H1 (cell line): ENCODE results near the gene POPDC3. TPM values are rescaled to one million over a fixed set of nuclear protein-coding genes. Genes with fewer than 3 reads are reported as not detected.
A peak's percentile ranks its signal among the peaks of the same experiment; 100 is the strongest.

Experiments
- CTCF ChIA-PET: fragments of 300-600 bp; sonication (Branson Sonifier 250); formaldehyde crosslinking; loops from one replicate; lab custom pipeline; 2021; ENCODE audit not compliant: partially characterized antibody; lab: Charles Lee
- POLR2A ChIA-PET: fragments of 300-600 bp; sonication (Branson Sonifier 250); formaldehyde crosslinking; loops from one replicate; lab custom pipeline; 2021; ENCODE audit warnings: inconsistent platforms; ENCODE audit not compliant: partially characterized antibody; lab: Charles Lee
- DNase-seq, 2 experiments: peaks; one replicate each; pipeline versions ENCODE4 v3.0.0 to v3.0.0-alpha.2; 2010 to 2022; ENCODE audit warnings: low spot score in 2 of 2, low read depth in 1 of 2, mixed read lengths in 1 of 2
- FAIRE-seq: peaks from 2 replicates; lab custom pipeline; 2011; peaks lifted over from hg19 to GRCh38; lab: Jason Lieb, UNC
- H2AFZ ChIP-seq: 2 replicates; pipeline ENCODE4 v1.8.1; 2012; ENCODE audit warnings: low read length, inconsistent platforms
- H2AK5ac ChIP-seq: 2 replicates; pipeline ENCODE4 v1.6.1; 2013; ENCODE audit warnings: low read depth, low read length
- H2BK120ac ChIP-seq: replicated peaks from 2 replicates; pipeline ENCODE3; 2013; ENCODE audit warnings: low read depth, low read length, inconsistent platforms
- H2BK12ac ChIP-seq: 2 replicates; pipeline ENCODE4 v1.6.1; 2013; ENCODE audit warnings: low read depth, low read length
- H2BK15ac ChIP-seq: 2 replicates; pipeline ENCODE4 v1.6.1; 2013; ENCODE audit warnings: low read length
- H2BK20ac ChIP-seq: 2 replicates; pipeline ENCODE4 v1.6.1; 2013; ENCODE audit warnings: low read length
- H2BK5ac ChIP-seq: 2 replicates; pipeline ENCODE4 v1.6.1; 2013; ENCODE audit warnings: low read depth, low read length
- H3K14ac ChIP-seq: 2 replicates; pipeline ENCODE4 v1.6.1; 2013; ENCODE audit warnings: inconsistent platforms; ENCODE audit not compliant: insufficient read length
- H3K18ac ChIP-seq: 2 replicates; pipeline ENCODE4 v1.6.1; 2013; ENCODE audit warnings: low read length; ENCODE audit errors: extremely low read depth
- H3K23ac ChIP-seq: 2 replicates; pipeline ENCODE4 v1.6.1; 2013; ENCODE audit warnings: inconsistent platforms; ENCODE audit not compliant: insufficient read length
- H3K23me2 ChIP-seq: 2 replicates; pipeline ENCODE4 v1.6.1; 2013; ENCODE audit warnings: low read depth, low read length
- H3K27ac ChIP-seq: 2 replicates; pipeline ENCODE4 v1.6.1; 2011; ENCODE audit warnings: low read depth, low read length, inconsistent platforms
- H3K27me3 ChIP-seq, 4 experiments: replicated peaks in 1 of 4; 1 replicate in 1 of 4; 2 replicates in 3 of 4; pipeline versions ENCODE4 v1.6.1 to v1.8.1; 2011 to 2013; ENCODE audit warnings: low read length in 3 of 4, mild to moderate bottlenecking in 3 of 4, inconsistent platforms in 2 of 4, mixed read lengths in 2 of 4, moderate library complexity in 1 of 4; ENCODE audit not compliant: control insufficient read depth in 3 of 4, insufficient read depth in 3 of 4; ENCODE audit errors: extremely low read depth in 1 of 4
- H3K36me3 ChIP-seq, 4 experiments: 2 replicates each; pipeline versions ENCODE4 v1.6.1 to v1.8.1; 2011 to 2013; ENCODE audit warnings: mild to moderate bottlenecking in 4 of 4, low read length in 3 of 4, moderate library complexity in 2 of 4, control low read depth in 1 of 4, inconsistent platforms in 1 of 4; ENCODE audit not compliant: insufficient read depth in 4 of 4, control insufficient read depth in 2 of 4
- H3K4ac ChIP-seq: replicated peaks from 2 replicates; pipeline ENCODE3; 2013; ENCODE audit warnings: low read length, low read depth, mixed read lengths, inconsistent platforms; ENCODE audit not compliant: insufficient read length
- H3K4me1 ChIP-seq, 4 experiments: replicated peaks in 1 of 4; 1 replicate in 1 of 4; 2 replicates in 3 of 4; pipeline versions ENCODE4 v1.6.1 to v1.8.1; 2011 to 2013; ENCODE audit warnings: low read length in 3 of 4, inconsistent platforms in 2 of 4, mixed read lengths in 1 of 4; ENCODE audit not compliant: insufficient read depth in 4 of 4, control insufficient read depth in 3 of 4
- H3K4me2 ChIP-seq, 2 experiments: 2 replicates each; pipeline versions ENCODE4 v1.6.1 to v1.8.1; 2011 to 2013; ENCODE audit warnings: low read depth in 2 of 2, low read length in 2 of 2, control low read depth in 1 of 2, inconsistent platforms in 1 of 2, mild to moderate bottlenecking in 1 of 2; ENCODE audit not compliant: insufficient read depth in 1 of 2
- H3K4me3 ChIP-seq, 4 experiments: fragments of 200-600, 300-600 bp in 1 of 4; sonication (generic), shearing (Covaris generic), sonication (Bioruptor Twin) in 1 of 4; 2 replicates each; pipeline versions ENCODE4 v1.5.1 to v1.8.1; 2011 to 2016; ENCODE audit warnings: low read length in 4 of 4, low read depth in 3 of 4, control low read depth in 2 of 4, inconsistent platforms in 2 of 4, mild to moderate bottlenecking in 2 of 4, mixed read lengths in 1 of 4, moderate library complexity in 1 of 4; ENCODE audit not compliant: insufficient read depth in 2 of 4; ENCODE audit errors: extremely low read depth in 1 of 4
- H3K56ac ChIP-seq: replicated peaks from 2 replicates; pipeline ENCODE3; 2013; ENCODE audit warnings: low read depth, mild to moderate bottlenecking, mixed read lengths, low read length, inconsistent platforms; ENCODE audit not compliant: insufficient read length
- H3K79me1 ChIP-seq: 2 replicates; pipeline ENCODE4 v1.6.1; 2013; ENCODE audit warnings: low read depth, low read length, control low read depth
- H3K79me2 ChIP-seq, 2 experiments: 2 replicates each; pipeline versions ENCODE4 v1.6.1 to v1.8.1; 2012 to 2013; ENCODE audit warnings: low read length in 2 of 2, mild to moderate bottlenecking in 2 of 2, inconsistent platforms in 1 of 2; ENCODE audit not compliant: insufficient read depth in 2 of 2, control insufficient read depth in 1 of 2
- H3K9ac ChIP-seq, 4 experiments: replicated peaks in 1 of 4; 1 replicate in 1 of 4; 2 replicates in 3 of 4; pipeline versions ENCODE4 v1.6.1 to v1.8.1; 2011 to 2013; ENCODE audit warnings: low read depth in 3 of 4, low read length in 3 of 4, control low read depth in 2 of 4, mild to moderate bottlenecking in 2 of 4, moderate library complexity in 2 of 4, inconsistent platforms in 1 of 4; ENCODE audit errors: extremely low read depth in 1 of 4
- H3K9me3 ChIP-seq, 2 experiments: 2 replicates each; pipeline versions ENCODE4 v1.6.1 to v1.8.1; 2012 to 2013; ENCODE audit warnings: mild to moderate bottlenecking in 2 of 2, moderate library complexity in 2 of 2, control low read depth in 1 of 2, inconsistent platforms in 1 of 2, low read depth in 1 of 2, low read length in 1 of 2, mixed read lengths in 1 of 2; ENCODE audit not compliant: insufficient read depth in 2 of 2
- H4K20me1 ChIP-seq, 2 experiments: replicated peaks in 1 of 2; 2 replicates each; pipeline versions ENCODE3 to v1.8.1; 2011 to 2013; ENCODE audit warnings: inconsistent platforms in 2 of 2, low read length in 2 of 2, mild to moderate bottlenecking in 1 of 2; ENCODE audit not compliant: insufficient read depth in 2 of 2, control insufficient read depth in 1 of 2
- H4K5ac ChIP-seq: 2 replicates; pipeline ENCODE4 v1.6.1; 2013; ENCODE audit warnings: low read length, low read depth, mixed read lengths, inconsistent platforms; ENCODE audit not compliant: insufficient read length
- H4K8ac ChIP-seq: 2 replicates; pipeline ENCODE4 v1.8.0; 2013; ENCODE audit warnings: mild to moderate bottlenecking, moderate library complexity, low read length, inconsistent platforms; ENCODE audit not compliant: insufficient read depth; ENCODE audit errors: extremely low read depth
- H4K91ac ChIP-seq: replicated peaks from 2 replicates; pipeline ENCODE3; 2013; ENCODE audit warnings: low read length, mixed read lengths, inconsistent platforms; ENCODE audit not compliant: insufficient read length
- BACH1 ChIP-seq: IDR thresholded peaks from 2 replicates; pipeline ENCODE4 v1.6.1; 2012; ENCODE audit warnings: low read length, improper control_type of control experiment
- CTBP2 ChIP-seq: IDR thresholded peaks from 2 replicates; pipeline ENCODE4 v1.7.0; 2011; ENCODE audit warnings: borderline replicate concordance, mild to moderate bottlenecking, moderate library complexity, mixed read lengths, low read length; ENCODE audit not compliant: insufficient read depth, insufficient read length
- E2F6 ChIP-seq: IDR thresholded peaks from 2 replicates; pipeline ENCODE4 v1.6.1; 2012; ENCODE audit warnings: inconsistent platforms
- GTF2F1 ChIP-seq: IDR thresholded peaks from 2 replicates; pipeline ENCODE4 v1.6.1; 2012; ENCODE audit warnings: low read depth, low read length, improper control_type of control experiment, borderline replicate concordance
- KDM4A ChIP-seq: IDR thresholded peaks from one replicate; pipeline ENCODE4 v1.7.1; 2012; ENCODE audit warnings: low read depth, mild to moderate bottlenecking, moderate library complexity, low read length, inconsistent platforms; ENCODE audit not compliant: severe bottlenecking
- POLR2A ChIP-seq, 2 experiments: IDR thresholded peaks; 1 replicate in 1 of 2; 2 replicates in 1 of 2; pipeline ENCODE4 v1.6.1; 2011; ENCODE audit warnings: low read depth in 2 of 2, low read length in 2 of 2, mild to moderate bottlenecking in 2 of 2; ENCODE audit errors: control extremely low read depth in 1 of 2
- RAD21 ChIP-seq, 2 experiments: IDR thresholded peaks in 1 of 2; conservative IDR thresholded peaks in 1 of 2; 2 replicates each; pipeline ENCODE4 v1.6.1; 2011; ENCODE audit warnings: low read depth in 2 of 2, low read length in 2 of 2, improper control_type of control experiment in 1 of 2, inconsistent platforms in 1 of 2, mild to moderate bottlenecking in 1 of 2, moderate library complexity in 1 of 2
- RFX5 ChIP-seq: IDR thresholded peaks from 2 replicates; pipeline ENCODE4 v1.6.1; 2011; ENCODE audit warnings: low read depth, low read length, improper control_type of control experiment, borderline replicate concordance
- SP1 ChIP-seq: IDR thresholded peaks from 2 replicates; pipeline ENCODE4 v1.6.1; 2011; ENCODE audit warnings: low read depth, low read length
- TAF7 ChIP-seq: optimal IDR thresholded peaks from 2 replicates; pipeline ENCODE3; 2011; ENCODE audit warnings: low read depth, mild to moderate bottlenecking, inconsistent platforms, low read length, moderate library complexity, borderline replicate concordance
- TBP ChIP-seq: IDR thresholded peaks from 2 replicates; pipeline ENCODE4 v1.6.1; 2011; ENCODE audit warnings: low read depth, low read length, improper control_type of control experiment
- USF2 ChIP-seq: IDR thresholded peaks from 2 replicates; pipeline ENCODE4 v1.6.1; 2011; ENCODE audit warnings: low read length, improper control_type of control experiment
- WGBS, 2 experiments: shearing (Covaris generic) in 1 of 2; methylation state at CpG; one replicate each; pipeline versions ENCODE4 v1.1.6 to v1.1.7; 2013 to 2015; ENCODE audit warnings: low lambda C conversion rate in 2 of 2, mixed read lengths in 2 of 2, inconsistent platforms in 1 of 2, low coverage in 1 of 2, missing lambda C conversion rate in 1 of 2; ENCODE audit not compliant: insufficient replicate concordance in 2 of 2, insufficient coverage in 1 of 2, insufficient read length in 1 of 2; ENCODE audit errors: extremely low coverage in 1 of 2, missing lambda C conversion rate in 1 of 2; 5-methylcytosine and 5-hydroxymethylcytosine counted together
- polyA plus RNA-seq, 7 experiments: library from polyadenylated mRNA; depleted of rRNA in 3 of 7; stranded (reverse) in 5 of 7; unstranded in 2 of 7; fragments of >200 nt in 5 of 7; fragments of 200-250 nt in 2 of 7; gene quantifications; 1 replicate in 5 of 7; 2 replicates in 1 of 7; 4 replicates in 1 of 7; pipeline versions ENCODE4 v1.2.1 to v1.2.3, GENCODE V29; 2011 to 2013; ENCODE audit warnings: missing spikeins in 2 of 7, mixed read lengths in 2 of 7
- total RNA-seq: library from RNA; stranded (reverse); fragmentation: NEBNext Ultra II Directional; extraction: Animal tissue kit (Norgen Biotek cat#: 25700); gene quantifications from 2 replicates; pipeline ENCODE4 v1.2.1, GENCODE V29; 2021

Gene POPDC3
- total and polyA plus RNA-seq, 2 of the 8 experiments (the other 6 are each of a cell fraction or from before 2014, with no cell fraction given): 3.7 to 6.5 TPM

GRCh38 chr6:105211831-105212230 lies 32.0 kb upstream of the POPDC3 start:
- peak overlapping the region; percentile 71; the same call in 1 of the 2 replicates for H2AFZ ChIP-seq
- no peak overlapping the region for H4K5ac ChIP-seq
- no peaks in the 10 kb centered on the region for H3K23me2 ChIP-seq
- H2BK20ac ChIP-seq: no peak overlapping the region
- H3K18ac ChIP-seq: no peak overlapping the region
- CTCF ChIA-PET: no interaction called here
- no peak overlapping the region for H3K4me3 ChIP-seq
- no peak overlapping the region for H2BK120ac ChIP-seq
- no peak overlapping the region for H4K91ac ChIP-seq
- no peak overlapping the region for H3K9ac ChIP-seq
- no peak overlapping the region for H4K8ac ChIP-seq
- DNase-seq: no peak
- no peak overlapping the region for H2AK5ac ChIP-seq
- no peak overlapping the region for H2BK15ac ChIP-seq
- no peak overlapping the region for H3K27ac ChIP-seq
- 85% methylated on average over 3 of the region's 3 CpGs; no CpG with 5 or more reads in 1 of the 2 experiments for WGBS, 2 experiments
- POLR2A ChIA-PET: no interaction called here
- H2BK12ac ChIP-seq: no peak overlapping the region
- no peak overlapping the region for H2BK5ac ChIP-seq
- TF ChIP-seq GTF2F1 (no peak), TAF7 (no peak), RFX5 (no peak), RAD21 (IDR thresholded peaks at IDR 0.05 in 1 of 2, conservative IDR thresholded peaks at IDR 0.05 in 1 of 2; ENCODE audit: low read depth in 2 of 2, low read length in 2 of 2) (no peak), E2F6 (no peak), POLR2A (IDR thresholded peaks at IDR 0.05; ENCODE audit: control extremely low read depth in 1 of 2, low read depth in 2 of 2, low read length in 2 of 2) (no peak), BACH1 (no peak), KDM4A (no peak), USF2 (no peak), CTBP2 (no peak), SP1 (no peak), TBP (no peak)
- no peak for FAIRE-seq
- no peak overlapping the region for H3K23ac ChIP-seq
- H3K36me3 ChIP-seq: no peaks in the 10 kb centered on the region
- H3K79me1 ChIP-seq: no peaks in the 10 kb centered on the region
- H3K79me2 ChIP-seq: no peaks in the 10 kb centered on the region
- no peaks in the 10 kb centered on the region for H3K9me3 ChIP-seq
- H3K4me2 ChIP-seq: no peak overlapping the region
- H3K14ac ChIP-seq: no peak overlapping the region
- H3K56ac ChIP-seq: no peak overlapping the region
- no peaks in the 10 kb centered on the region for H4K20me1 ChIP-seq
- H3K4me1 ChIP-seq: no peaks in the 10 kb centered on the region
- no peaks in the 10 kb centered on the region for H3K27me3 ChIP-seq
- no peak overlapping the region for H3K4ac ChIP-seq
